ENCODE results near the gene CCR3. TPM values are rescaled to one million over a fixed set of nuclear protein-coding genes. Genes with fewer than 3 reads are reported as not detected.

CCR3 gene
- total RNA-seq, 1 experiment from 2014 or later, result not detected

DNA sequence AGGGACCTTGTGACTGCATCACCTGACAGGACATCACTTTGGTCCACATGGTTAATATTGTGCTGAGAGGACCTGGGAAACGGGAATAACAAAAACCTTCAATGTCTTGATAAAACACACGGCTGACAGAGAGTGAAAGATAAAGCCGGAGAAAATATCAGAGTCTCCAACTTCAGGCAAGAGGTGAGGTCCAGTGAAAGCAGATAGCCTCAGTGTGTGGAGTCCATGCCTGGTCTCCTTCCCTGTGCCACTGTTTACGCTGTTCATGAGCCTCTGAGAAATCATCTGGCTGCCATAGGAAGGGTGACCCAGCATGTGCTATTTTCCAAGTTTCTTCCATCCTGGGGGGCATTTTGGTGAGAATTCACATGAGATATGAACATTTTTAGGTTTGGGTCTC, 39.8 kb downstream of the CCR3 start:
- H4K20me1 ChIP-seq (ENCODE audit: insufficient read depth), result no peaks in the 10 kb centered on the region
- no peaks in the 10 kb centered on the region for H3K36me3 ChIP-seq (ENCODE audit: control insufficient read depth in 1 of 2, insufficient read depth in 2 of 2, low read length in 2 of 2)
- no peak for ATAC-seq
- H3K27me3 ChIP-seq (ENCODE audit: insufficient read depth, low read length), result no peaks in the 10 kb centered on the region
- TF ChIP-seq FOSL1 (IDR thresholded peaks at IDR 0.05; ENCODE audit: low read depth) (no peak), ZNF274 (IDR thresholded peaks at IDR 0.05; ENCODE audit: low read depth, low read length) (no peak), EZH2 (IDR thresholded peaks at IDR 0.05) (no peak), SIN3A (IDR thresholded peaks at IDR 0.05; ENCODE audit: low read depth) (no peak), POLR2A (IDR thresholded peaks at IDR 0.05; ENCODE audit: borderline replicate concordance, extremely low read depth, insufficient read depth, insufficient read length) (no peak), POLR2AphosphoS5 (IDR thresholded peaks at IDR 0.05; ENCODE audit: low read depth, low read length) (no peak), SRF (IDR thresholded peaks at IDR 0.05; ENCODE audit: low read depth) (no peak), TCF7L2 (IDR thresholded peaks at IDR 0.05; ENCODE audit: borderline replicate concordance, extremely low read depth, insufficient read depth, insufficient read length) (no peak), SP1 (IDR thresholded peaks at IDR 0.05; ENCODE audit: low read depth) (no peak), ELF1 (IDR thresholded peaks at IDR 0.05; ENCODE audit: borderline replicate concordance, low read depth) (no peak)
- TF ChIP-seq, protein P1, sequence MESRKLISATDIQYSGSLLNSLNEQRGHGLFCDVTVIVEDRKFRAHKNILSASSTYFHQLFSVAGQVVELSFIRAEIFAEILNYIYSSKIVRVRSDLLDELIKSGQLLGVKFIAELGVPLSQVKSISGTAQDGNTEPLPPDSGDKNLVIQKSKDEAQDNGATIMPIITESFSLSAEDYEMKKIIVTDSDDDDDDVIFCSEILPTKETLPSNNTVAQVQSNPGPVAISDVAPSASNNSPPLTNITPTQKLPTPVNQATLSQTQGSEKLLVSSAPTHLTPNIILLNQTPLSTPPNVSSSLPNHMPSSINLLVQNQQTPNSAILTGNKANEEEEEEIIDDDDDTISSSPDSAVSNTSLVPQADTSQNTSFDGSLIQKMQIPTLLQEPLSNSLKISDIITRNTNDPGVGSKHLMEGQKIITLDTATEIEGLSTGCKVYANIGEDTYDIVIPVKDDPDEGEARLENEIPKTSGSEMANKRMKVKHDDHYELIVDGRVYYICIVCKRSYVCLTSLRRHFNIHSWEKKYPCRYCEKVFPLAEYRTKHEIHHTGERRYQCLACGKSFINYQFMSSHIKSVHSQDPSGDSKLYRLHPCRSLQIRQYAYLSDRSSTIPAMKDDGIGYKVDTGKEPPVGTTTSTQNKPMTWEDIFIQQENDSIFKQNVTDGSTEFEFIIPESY (IDR thresholded peaks at IDR 0.05; ENCODE audit: extremely low read depth, insufficient replicate concordance, low read length), result no peak
- TF ChIP-seq, protein P2, sequence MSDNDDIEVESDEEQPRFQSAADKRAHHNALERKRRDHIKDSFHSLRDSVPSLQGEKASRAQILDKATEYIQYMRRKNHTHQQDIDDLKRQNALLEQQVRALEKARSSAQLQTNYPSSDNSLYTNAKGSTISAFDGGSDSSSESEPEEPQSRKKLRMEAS (IDR thresholded peaks at IDR 0.05), result no peak
- TF ChIP-seq, protein P3, sequence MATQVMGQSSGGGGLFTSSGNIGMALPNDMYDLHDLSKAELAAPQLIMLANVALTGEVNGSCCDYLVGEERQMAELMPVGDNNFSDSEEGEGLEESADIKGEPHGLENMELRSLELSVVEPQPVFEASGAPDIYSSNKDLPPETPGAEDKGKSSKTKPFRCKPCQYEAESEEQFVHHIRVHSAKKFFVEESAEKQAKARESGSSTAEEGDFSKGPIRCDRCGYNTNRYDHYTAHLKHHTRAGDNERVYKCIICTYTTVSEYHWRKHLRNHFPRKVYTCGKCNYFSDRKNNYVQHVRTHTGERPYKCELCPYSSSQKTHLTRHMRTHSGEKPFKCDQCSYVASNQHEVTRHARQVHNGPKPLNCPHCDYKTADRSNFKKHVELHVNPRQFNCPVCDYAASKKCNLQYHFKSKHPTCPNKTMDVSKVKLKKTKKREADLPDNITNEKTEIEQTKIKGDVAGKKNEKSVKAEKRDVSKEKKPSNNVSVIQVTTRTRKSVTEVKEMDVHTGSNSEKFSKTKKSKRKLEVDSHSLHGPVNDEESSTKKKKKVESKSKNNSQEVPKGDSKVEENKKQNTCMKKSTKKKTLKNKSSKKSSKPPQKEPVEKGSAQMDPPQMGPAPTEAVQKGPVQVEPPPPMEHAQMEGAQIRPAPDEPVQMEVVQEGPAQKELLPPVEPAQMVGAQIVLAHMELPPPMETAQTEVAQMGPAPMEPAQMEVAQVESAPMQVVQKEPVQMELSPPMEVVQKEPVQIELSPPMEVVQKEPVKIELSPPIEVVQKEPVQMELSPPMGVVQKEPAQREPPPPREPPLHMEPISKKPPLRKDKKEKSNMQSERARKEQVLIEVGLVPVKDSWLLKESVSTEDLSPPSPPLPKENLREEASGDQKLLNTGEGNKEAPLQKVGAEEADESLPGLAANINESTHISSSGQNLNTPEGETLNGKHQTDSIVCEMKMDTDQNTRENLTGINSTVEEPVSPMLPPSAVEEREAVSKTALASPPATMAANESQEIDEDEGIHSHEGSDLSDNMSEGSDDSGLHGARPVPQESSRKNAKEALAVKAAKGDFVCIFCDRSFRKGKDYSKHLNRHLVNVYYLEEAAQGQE (IDR thresholded peaks at IDR 0.05; ENCODE audit: low read depth), result no peak
- TF ChIP-seq, protein P4, sequence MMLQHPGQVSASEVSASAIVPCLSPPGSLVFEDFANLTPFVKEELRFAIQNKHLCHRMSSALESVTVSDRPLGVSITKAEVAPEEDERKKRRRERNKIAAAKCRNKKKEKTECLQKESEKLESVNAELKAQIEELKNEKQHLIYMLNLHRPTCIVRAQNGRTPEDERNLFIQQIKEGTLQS (IDR thresholded peaks at IDR 0.05), result no peak
- DNase-seq (ENCODE audit: low read depth, low spot score), result no peak
- CTCF ChIA-PET, result no interaction called here
- H2AFZ ChIP-seq (ENCODE audit: low read depth, low read length, poor library complexity, severe bottlenecking), result no peak overlapping the region
- H3K9ac ChIP-seq (ENCODE audit: low read length), result no peak overlapping the region
- H3K4me3 ChIP-seq (replicated peaks in 1 of 2; ENCODE audit: low read depth in 1 of 2, low read length in 2 of 2), result no peak overlapping the region
- H3K4me1 ChIP-seq (ENCODE audit: control insufficient read depth in 1 of 2, insufficient read depth in 2 of 2, low read length in 2 of 2), result peaks cover 0 to 7% of the 10 kb centered on the region in 2 experiments; a peak in 1 of 4 replicates
- POLR2A ChIA-PET, result no interaction called here
- intact Hi-C loops (cut with micrococcal nuclease), result no loop called here
- H3K27ac ChIP-seq (ENCODE audit: low read depth, low read length), result no peak overlapping the region
- H3K4me2 ChIP-seq (ENCODE audit: low read length), result no peak overlapping the region
- no peaks in the 10 kb centered on the region for H3K9me2 ChIP-seq (ENCODE audit: insufficient read depth)
- BruUV-seq (replicated peaks), result no TSS peak
- H3K79me2 ChIP-seq (ENCODE audit: insufficient read depth, low read length), result no peaks in the 10 kb centered on the region
- RAD21 ChIA-PET (ENCODE audit: low non-redundant PET in 1 of 2, low total read pairs in 2 of 2, uncharacterized antibody in 2 of 2, unreplicated experiment in 2 of 2), result no interaction called here
- H3K9me3 ChIP-seq (ENCODE audit: control insufficient read depth in 1 of 2, insufficient read depth in 1 of 2, low read depth in 1 of 2, low read length in 2 of 2), result peaks cover 4 to 7% of the 10 kb centered on the region in 2 experiments; a peak in 1 of 4 replicates

All from HCT116 (cell line).